HG03196 (cell line): ENCODE measurements around the gene MLXIP.

ENCODE experiments used
- ATAC-seq: cut with Tn5 transposase; IDR thresholded peaks from one replicate; pipeline ENCODE4 v1.9.1; 2021; ENCODE audit not compliant: unreplicated experiment

MLXIP gene

DNA sequence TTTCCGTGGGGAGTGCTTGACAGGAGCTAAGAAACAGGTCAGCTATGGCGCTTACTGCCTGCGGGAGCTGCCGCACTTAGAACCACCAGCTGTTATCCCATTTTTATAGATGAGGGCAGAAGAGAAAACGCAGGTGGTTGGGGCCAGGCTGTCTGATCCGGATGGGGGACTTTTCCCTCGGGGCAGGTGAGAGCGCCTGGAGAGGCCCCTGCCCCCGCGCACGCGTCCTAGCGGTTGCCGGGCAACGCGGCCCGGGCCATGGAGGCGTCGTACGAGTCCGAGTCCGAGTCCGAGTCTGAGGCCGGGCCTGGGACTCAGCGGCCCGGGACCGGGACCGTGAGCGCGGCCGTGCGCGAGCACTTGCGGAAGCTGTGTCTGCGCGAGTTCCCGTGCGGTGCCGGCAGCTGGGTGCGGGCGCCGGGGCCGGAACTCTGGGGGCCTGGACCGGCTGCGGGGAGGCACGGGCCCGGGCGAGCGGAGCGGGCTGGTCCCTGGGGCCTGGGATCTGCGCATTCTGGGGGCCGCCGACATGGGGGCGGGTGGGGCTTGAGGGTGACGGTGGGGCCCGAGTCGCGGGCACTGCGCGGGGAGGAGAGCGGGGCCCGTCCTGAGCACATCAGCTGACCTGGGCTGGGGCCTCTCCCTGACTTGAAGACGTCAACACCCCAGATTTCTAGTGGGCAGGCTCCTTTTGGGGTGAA, 104.5 kb downstream of the MLXIP start, which contains the start of gene LRRC43:
Gene LRRC43 (plus strand): TSS at position 237 of the 701 bp plus-strand sequence. CDS start 22 bp downstream, at position 259.
- ATAC-seq = no peak

DNA sequence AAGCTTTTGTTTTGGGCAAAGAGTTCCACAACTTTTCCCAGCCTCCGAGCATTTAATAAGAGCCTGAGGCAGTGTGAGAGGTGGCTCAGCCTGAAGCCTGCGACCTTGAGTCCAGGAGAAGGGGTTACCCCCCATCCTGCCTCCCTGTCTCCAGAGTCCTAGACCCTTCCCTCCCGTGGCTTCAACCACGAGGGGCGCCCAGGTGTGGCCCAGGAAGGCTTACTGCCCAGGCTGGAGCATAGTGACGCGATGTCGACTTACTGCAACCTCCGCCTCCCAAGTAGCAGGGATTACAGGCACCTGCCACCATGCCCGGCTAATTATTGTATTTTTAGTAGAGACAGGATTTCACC, 105.0 kb downstream of the MLXIP start:
- no peak for ATAC-seq

DNA sequence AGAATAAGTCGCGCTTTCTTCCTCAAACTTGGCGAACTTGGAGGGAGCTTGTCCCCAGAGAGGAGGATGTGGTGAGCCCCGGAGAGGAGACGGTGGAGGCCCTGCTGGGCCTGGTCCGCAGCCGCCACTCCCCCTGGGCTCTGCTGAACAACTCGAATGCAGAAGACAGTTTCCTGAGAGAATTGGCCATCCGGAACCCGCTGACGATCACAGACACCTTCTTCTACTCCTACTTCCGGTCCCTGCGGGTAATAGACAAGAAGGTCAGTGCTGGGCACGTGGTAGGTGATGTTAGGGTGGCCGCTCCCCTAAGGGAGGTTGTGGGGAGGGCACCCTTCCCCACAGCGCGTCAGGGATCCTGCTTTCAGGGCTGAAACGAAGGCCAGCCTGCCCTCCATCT, 106.0 kb downstream of the MLXIP start:
- no peak for ATAC-seq

DNA sequence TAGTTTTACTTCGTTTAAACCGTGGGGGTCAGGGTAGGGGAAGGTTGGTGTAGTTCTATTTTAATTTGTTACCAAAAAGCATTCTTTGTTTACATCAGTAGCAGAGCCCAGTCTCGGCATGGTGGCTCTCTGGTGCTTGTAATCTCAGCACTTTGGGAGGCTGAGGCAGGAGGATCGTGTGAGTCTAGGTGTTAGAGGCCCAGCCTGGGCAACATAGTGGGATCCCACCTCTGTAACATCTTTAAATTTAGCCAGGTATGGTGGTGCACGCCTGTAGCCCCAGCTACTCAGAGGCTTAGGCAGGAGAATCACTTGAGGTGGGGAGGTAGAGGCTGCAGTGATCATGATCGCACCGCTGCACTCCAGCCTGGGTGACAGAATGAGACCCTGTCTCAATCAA, 106.5 kb downstream of the MLXIP start:
- no peak for ATAC-seq

DNA sequence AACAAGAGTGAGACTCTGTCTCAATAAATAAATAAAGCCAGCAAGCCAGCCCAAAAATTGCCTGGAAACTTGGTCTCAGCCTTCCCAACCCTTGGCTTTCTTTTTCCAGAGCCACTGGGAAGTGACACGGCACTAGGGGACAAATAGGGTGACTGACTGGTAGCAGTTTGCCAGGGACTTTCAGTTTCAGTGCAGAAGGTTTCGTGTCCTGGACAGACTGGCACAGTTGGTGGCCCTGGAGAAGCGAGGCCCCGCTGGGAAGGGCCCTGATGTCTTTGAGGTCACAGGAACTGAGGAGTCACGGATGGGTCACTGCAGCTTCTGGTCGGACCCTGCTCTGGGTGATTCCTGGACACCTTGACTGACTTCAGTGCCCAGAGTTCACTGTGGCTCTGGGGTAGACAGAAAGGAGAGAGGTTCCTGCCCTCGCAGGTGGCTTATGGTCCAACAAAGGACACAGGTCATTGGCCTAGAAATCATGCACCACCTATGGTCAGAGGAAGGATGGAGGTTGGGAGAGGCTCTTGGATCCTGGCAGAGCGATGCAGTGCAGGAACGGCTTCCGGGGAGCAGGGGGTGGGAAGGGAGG, 107.0 kb downstream of the MLXIP start:
- ATAC-seq = no peak

DNA sequence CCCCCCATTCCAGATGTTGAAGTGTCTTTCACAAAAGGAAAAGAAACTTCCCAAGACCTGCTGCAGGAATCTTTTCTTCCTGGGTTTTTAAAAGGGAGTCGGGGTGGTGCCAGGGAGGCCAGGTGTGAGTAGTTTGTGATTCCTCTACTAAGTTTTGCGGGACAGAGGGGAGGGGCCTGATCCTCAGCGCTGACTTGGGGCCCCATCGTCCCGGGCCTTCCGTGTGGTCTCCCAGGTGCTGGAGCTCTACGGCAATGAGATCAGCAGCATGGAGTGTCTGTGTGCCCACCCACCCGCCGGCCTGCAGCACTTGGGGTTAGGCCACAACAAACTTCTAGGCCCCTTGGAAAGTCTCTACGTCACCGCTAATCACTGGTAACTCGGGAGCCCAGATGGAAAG, 108.9 kb downstream of the MLXIP start:
- ATAC-seq = no peak

DNA sequence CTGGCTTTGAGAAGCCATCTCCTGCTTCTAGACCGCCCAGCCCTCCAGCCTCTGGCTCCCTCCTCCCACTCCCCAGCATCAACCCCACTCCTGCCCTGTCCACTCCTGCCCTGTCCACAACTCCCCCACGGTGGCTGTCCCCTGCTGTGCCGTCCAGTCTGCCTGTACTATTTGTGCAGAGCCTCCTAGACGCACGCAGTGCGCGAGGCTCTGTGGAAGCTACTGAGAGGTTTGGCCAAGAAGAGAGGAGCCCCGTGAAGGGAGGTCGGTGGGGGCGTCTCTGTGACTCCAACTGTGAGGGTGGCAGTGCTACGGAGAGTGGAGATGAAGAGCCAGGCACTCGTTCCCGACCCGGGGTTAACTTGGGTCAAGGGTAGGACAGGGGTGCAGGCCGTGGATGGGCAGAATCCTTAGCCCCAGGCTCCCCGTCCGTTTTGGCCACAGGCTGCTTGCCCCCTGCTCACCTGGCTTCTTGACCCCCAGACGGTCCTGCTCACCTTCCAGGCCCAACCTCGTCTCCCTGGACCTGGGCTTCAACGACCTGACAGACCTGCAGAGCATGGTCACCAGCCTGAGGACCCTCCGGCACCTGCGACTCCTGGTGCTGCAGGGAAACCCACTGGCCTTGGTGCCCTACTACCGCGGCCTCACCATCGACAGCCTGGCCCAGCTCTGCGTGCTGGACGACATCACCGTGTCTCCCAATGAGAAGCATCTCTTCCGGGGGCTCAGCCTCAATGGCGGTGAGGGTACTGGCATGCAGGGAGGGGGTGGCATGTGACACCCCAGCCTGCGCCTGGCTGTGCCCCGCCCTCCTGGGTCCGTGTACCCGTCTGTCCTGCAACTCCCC, 111.3 kb downstream of the MLXIP start:
- no peak for ATAC-seq

DNA sequence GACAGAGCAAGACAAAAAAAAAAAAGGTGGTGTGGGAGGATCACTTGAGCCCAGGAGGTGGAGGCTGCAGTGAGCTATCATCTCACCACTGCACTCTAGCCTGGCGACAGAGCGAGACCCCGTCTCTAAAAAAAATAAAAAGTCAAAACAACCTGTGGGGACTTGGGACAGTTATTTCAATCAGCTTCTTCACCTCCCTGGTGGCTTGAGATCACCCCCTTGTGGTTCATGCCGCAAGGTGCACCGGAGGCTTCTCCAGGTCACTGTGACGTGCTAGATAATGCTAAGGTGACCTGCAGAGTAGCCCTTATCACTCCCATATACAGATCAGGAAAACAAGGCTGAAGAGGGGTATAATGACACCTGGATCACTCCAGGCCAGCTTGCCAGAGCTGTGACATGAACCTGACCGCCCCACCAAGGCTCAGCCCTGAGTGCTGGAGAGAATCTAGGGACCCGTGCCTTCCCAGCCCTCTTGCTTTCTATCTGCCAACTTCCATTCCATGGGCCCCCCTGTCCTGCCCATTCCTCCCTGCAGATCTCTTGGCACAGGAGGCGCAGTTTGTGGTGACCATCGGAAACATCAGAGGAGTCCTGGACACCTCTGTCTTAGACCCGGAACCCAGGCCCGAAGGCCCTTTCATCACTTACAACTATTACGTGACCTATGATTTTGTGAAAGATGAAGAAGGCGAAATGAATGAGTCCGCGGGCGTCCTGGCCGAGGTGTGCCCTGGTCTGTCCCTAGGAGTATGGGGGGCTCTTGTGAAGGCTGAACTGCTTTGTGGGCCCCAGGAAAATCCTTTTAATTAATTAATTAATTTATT, 112.5 kb downstream of the MLXIP start:
- no peak for ATAC-seq

DNA sequence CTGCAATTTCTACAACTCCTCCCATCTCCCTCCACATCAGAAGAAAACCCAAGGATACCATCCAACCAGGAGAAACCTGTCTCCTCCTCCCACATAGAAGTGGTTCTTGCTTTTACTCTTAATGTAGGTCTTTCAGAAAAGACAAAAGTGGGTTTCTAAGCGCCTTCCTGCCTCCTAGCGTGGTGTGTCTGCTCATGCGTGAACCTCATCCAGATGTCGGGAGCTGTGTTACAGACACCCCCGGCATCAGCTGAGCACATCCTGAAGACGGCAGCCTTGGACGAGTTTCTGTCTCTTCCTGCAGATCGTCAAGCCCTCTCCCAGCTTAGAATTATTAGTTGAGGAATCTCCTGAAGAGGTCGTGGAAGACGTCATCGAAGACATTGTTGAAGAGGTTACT, 113.9 kb downstream of the MLXIP start:
- no peak for ATAC-seq

DNA sequence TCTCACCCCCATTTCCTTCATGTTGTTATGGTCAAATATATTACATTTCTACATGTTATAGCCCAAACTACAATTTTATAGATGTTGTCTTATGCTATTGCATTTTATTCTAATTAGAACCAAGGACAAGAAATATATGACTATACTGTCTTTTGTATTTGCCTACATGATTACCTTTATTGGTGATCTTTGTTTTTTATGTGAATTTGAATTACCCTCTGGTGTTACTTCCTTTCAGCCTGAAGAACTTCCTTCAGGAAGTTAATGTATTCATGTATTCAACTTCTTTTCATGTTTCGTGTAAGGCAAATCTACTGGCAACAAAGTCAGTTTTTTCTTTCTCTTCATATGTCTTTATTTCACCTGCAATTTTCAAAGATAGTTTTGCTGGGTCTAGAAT, 116.2 kb downstream of the MLXIP start:
- ATAC-seq = no peak

DNA sequence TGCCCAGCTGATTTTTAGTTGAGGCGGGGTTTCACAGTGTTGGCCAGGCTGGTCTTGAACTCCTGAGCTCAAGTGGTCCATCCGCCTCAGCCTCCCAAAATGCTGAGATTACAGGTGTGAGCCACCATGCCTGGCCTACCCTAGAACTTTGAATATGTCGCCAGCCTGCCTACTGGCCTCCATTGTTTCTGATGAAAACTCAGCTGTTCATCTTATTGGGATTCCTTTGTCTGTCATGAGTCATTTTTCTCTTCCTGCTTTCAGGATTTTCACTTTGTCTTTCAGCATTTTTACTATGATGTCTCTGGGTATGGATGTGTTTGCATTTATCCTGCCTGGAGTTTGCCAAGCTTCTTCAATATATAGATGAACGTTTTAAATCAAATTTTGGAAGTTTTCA, 116.8 kb downstream of the MLXIP start:
- no peak for ATAC-seq
